Cardiac fibroblast (primary cell): ENCODE measurements around the gene HDAC4.

Experiments
- DNase-seq, 2 donors: peaks; one replicate each; pipeline versions ENCODE4 v3.0.0 to v3.0.0-alpha.2; 2010; ENCODE audit warnings: low read depth in 2 of 2
- H3K4me3 ChIP-seq, 2 donors: replicated peaks in 1 of 2; 1 replicate in 1 of 2; 2 replicates in 1 of 2; pipeline ENCODE4 v1.5.1; 2011; ENCODE audit warnings: low read depth in 2 of 2, low read length in 2 of 2, mild to moderate bottlenecking in 2 of 2, moderate library complexity in 1 of 2
- CTCF ChIP-seq: IDR thresholded peaks from one replicate; pipeline ENCODE4 v1.5.1; 2011; ENCODE audit warnings: low read depth, mild to moderate bottlenecking, low read length, inconsistent platforms

The HDAC4 gene

GRCh38 chr2:239195992-239196391 is 204.8 kb downstream of the HDAC4 start:
- DNase-seq, result no peak
- no peak for TF ChIP-seq CTCF
- H3K4me3 ChIP-seq, result no peak overlapping the region

- no peak overlapping the region for H3K4me3 ChIP-seq
- TF ChIP-seq CTCF, result no peak
- no peak for DNase-seq
Measured at GRCh38 chr2:239195318-239195871, 205.4 kb downstream of the HDAC4 start.

GRCh38 chr2:239194731-239195317 is 206.0 kb downstream of the HDAC4 start:
- H3K4me3 ChIP-seq, result no peak overlapping the region
- TF ChIP-seq CTCF, result no peak
- no peak for DNase-seq

GRCh38 chr2:239193925-239194677 is 206.7 kb downstream of the HDAC4 start:
- no peak overlapping the region for H3K4me3 ChIP-seq
- no peak for DNase-seq
- TF ChIP-seq CTCF, result no peak

- no peak overlapping the region for H3K4me3 ChIP-seq
- TF ChIP-seq CTCF, result no peak
- no peak for DNase-seq
Measured at GRCh38 chr2:239193401-239193811, 207.4 kb downstream of the HDAC4 start.

- no peak for TF ChIP-seq CTCF
- H3K4me3 ChIP-seq, result no peak overlapping the region
- DNase-seq, result no peak
Measured at GRCh38 chr2:239192975-239193374, 207.8 kb downstream of the HDAC4 start.
